ENCODE measurements around the gene INPP5F.

INPP5F gene

GRCh38 chr10:119817991-119818888, 92.4 kb downstream of the INPP5F start:
- no peak overlapping the region for H2AFZ ChIP-seq (ENCODE audit: low read length)
- no CpG with 5 or more reads among the region's 84 CpGs for WGBS, 2 donors (ENCODE audit: extremely low coverage in 2 of 2, insufficient read length in 2 of 2, insufficient replicate concordance in 1 of 2)
- DNase-seq (ENCODE audit: low spot score) = peak; percentile 92

GRCh38 chr10:119818889-119819270, 93.0 kb downstream of the INPP5F start:
- H2BK12ac ChIP-seq (ENCODE audit: low read length) = no peak overlapping the region
- no peak overlapping the region for H3K14ac ChIP-seq (ENCODE audit: low read length)
- peak overlapping the region; percentile 56 for H2BK120ac ChIP-seq (ENCODE audit: low read depth, low read length)
- peaks cover 5 to 7% of the 10 kb centered on the region in 2 donors for H3K4me1 ChIP-seq (ENCODE audit: control insufficient read depth in 2 of 2, insufficient read depth in 1 of 2, low read depth in 1 of 2, low read length in 2 of 2)
- DNase-seq (ENCODE audit: low spot score) = peak; percentile 62
- peaks cover 2 to 12% of the 10 kb centered on the region in 2 donors for H3K9me3 ChIP-seq (replicated peaks in 1 of 2; ENCODE audit: control insufficient read depth in 2 of 2, insufficient read depth in 1 of 2, low read depth in 1 of 2, low read length in 2 of 2)
- no CpG with 5 or more reads among the region's 10 CpGs for WGBS, 2 donors (ENCODE audit: extremely low coverage in 2 of 2, insufficient read length in 2 of 2, insufficient replicate concordance in 1 of 2)
- H3K23ac ChIP-seq (ENCODE audit: low read depth, low read length, poor library complexity) = peak overlapping the region; percentile 97
- no peak overlapping the region for H2BK5ac ChIP-seq (ENCODE audit: low read length)
- H3K18ac ChIP-seq (ENCODE audit: low read length) = peak overlapping the region; percentile 98
- H2AFZ ChIP-seq (ENCODE audit: low read length) = no peak overlapping the region
- H3K27ac ChIP-seq (replicated peaks; ENCODE audit: low read length) = peak overlapping the region; percentile 91
- peak overlapping the region; percentile 91 for H3K9ac ChIP-seq (ENCODE audit: low read depth, low read length, poor library complexity)
- peaks cover 4 to 68% of the 10 kb centered on the region in 2 donors for H3K36me3 ChIP-seq (replicated peaks in 1 of 2; ENCODE audit: control insufficient read depth in 2 of 2, insufficient read depth in 2 of 2, low read length in 2 of 2)
- peak overlapping the region in 1 of 2 donors; percentile 81 for H3K4me3 ChIP-seq (ENCODE audit: low read length in 2 of 2)
- H4K91ac ChIP-seq (ENCODE audit: low read depth, low read length, poor library complexity) = no peak overlapping the region
- no peaks in the 10 kb centered on the region for H3K79me1 ChIP-seq (ENCODE audit: low read depth, low read length)
- no peaks in the 10 kb centered on the region for H3K27me3 ChIP-seq (ENCODE audit: control insufficient read depth in 3 of 3, insufficient read depth in 3 of 3, low read depth in 1 of 3, low read length in 3 of 3)
- no peak overlapping the region for H2AK5ac ChIP-seq (ENCODE audit: low read depth, low read length)
- peak overlapping the region; percentile 52 for H3K4me2 ChIP-seq (ENCODE audit: insufficient read depth, low read length, poor library complexity, severe bottlenecking)
- H3K4ac ChIP-seq (ENCODE audit: low read length) = no peak overlapping the region
- peak overlapping the region; percentile 90 for H2BK15ac ChIP-seq (ENCODE audit: low read length)
- H4K8ac ChIP-seq (ENCODE audit: low read depth, low read length) = peak overlapping the region; percentile 99

More at GRCh38 chr10:119817991-119818888, 92.4 kb downstream of the INPP5F start:
- no peaks in the 10 kb centered on the region for H3K27me3 ChIP-seq (ENCODE audit: control insufficient read depth in 3 of 3, insufficient read depth in 3 of 3, low read depth in 1 of 3, low read length in 3 of 3)
- peak overlapping the region; percentile 52 for H3K4me2 ChIP-seq (ENCODE audit: insufficient read depth, low read length, poor library complexity, severe bottlenecking)
- peak overlapping the region; percentile 90 for H2BK15ac ChIP-seq (ENCODE audit: low read length)
- peak overlapping the region; percentile 56 for H2BK120ac ChIP-seq (ENCODE audit: low read depth, low read length)
- H4K91ac ChIP-seq (ENCODE audit: low read depth, low read length, poor library complexity) = no peak overlapping the region
- peaks cover 5 to 7% of the 10 kb centered on the region in 2 donors for H3K4me1 ChIP-seq (ENCODE audit: control insufficient read depth in 2 of 2, insufficient read depth in 1 of 2, low read depth in 1 of 2, low read length in 2 of 2)
- H3K18ac ChIP-seq (ENCODE audit: low read length) = peak overlapping the region; percentile 98
- peak overlapping the region; percentile 91 for H3K27ac ChIP-seq (replicated peaks; ENCODE audit: low read length)
- peak overlapping the region; percentile 97 for H3K23ac ChIP-seq (ENCODE audit: low read depth, low read length, poor library complexity)
- peak overlapping the region in 1 of 2 donors; percentile 81 for H3K4me3 ChIP-seq (ENCODE audit: low read length in 2 of 2)
- H3K79me1 ChIP-seq (ENCODE audit: low read depth, low read length) = no peaks in the 10 kb centered on the region
- H2AK5ac ChIP-seq (ENCODE audit: low read depth, low read length) = peak overlapping the region; percentile 6
- H3K9ac ChIP-seq (ENCODE audit: low read depth, low read length, poor library complexity) = peak overlapping the region; percentile 91
- H2BK12ac ChIP-seq (ENCODE audit: low read length) = peak overlapping the region; percentile 98
- no peak overlapping the region for H3K4ac ChIP-seq (ENCODE audit: low read length)
- H3K36me3 ChIP-seq (replicated peaks in 1 of 2; ENCODE audit: control insufficient read depth in 2 of 2, insufficient read depth in 2 of 2, low read length in 2 of 2) = peaks cover 1 to 68% of the 10 kb centered on the region in 2 donors
- H4K8ac ChIP-seq (ENCODE audit: low read depth, low read length) = peak overlapping the region; percentile 99
- no peak overlapping the region for H2BK5ac ChIP-seq (ENCODE audit: low read length)
- peaks cover 2 to 12% of the 10 kb centered on the region in 2 donors for H3K9me3 ChIP-seq (replicated peaks in 1 of 2; ENCODE audit: control insufficient read depth in 2 of 2, insufficient read depth in 1 of 2, low read depth in 1 of 2, low read length in 2 of 2)
- no peak overlapping the region for H3K14ac ChIP-seq (ENCODE audit: low read length)

GRCh38 chr10:119821182-119821581, 95.3 kb downstream of the INPP5F start:
- no peak overlapping the region for H4K91ac ChIP-seq (ENCODE audit: low read depth, low read length, poor library complexity)
- DNase-seq (ENCODE audit: low spot score) = no peak
- WGBS, 2 donors (ENCODE audit: extremely low coverage in 2 of 2, insufficient read length in 2 of 2, insufficient replicate concordance in 1 of 2) = no CpG with 5 or more reads among the region's 4 CpGs

GRCh38 chr10:119824299-119824698, 98.4 kb downstream of the INPP5F start:
- Histone ChIP-seq H3K36me3 (replicated peaks in 1 of 2; ENCODE audit: control insufficient read depth in 2 of 2, insufficient read depth in 2 of 2, low read length in 2 of 2) (peaks cover 11 to 77% of the 10 kb centered on the region in 2 donors), H2AK5ac (ENCODE audit: low read depth, low read length) (no peak overlapping the region), H4K91ac (ENCODE audit: low read depth, low read length, poor library complexity) (no peak overlapping the region), H2BK12ac (ENCODE audit: low read length) (no peak overlapping the region), H3K23ac (ENCODE audit: low read depth, low read length, poor library complexity) (no peak overlapping the region), H3K9me3 (replicated peaks in 1 of 2; ENCODE audit: control insufficient read depth in 2 of 2, insufficient read depth in 1 of 2, low read depth in 1 of 2, low read length in 2 of 2) (no peaks in the 10 kb centered on the region), H3K27ac (replicated peaks; ENCODE audit: low read length) (no peak overlapping the region), H3K18ac (ENCODE audit: low read length) (no peak overlapping the region), H3K4me2 (ENCODE audit: insufficient read depth, low read length, poor library complexity, severe bottlenecking) (no peak overlapping the region), H3K4me3 (ENCODE audit: low read length in 2 of 2) (no peak overlapping the region), H2BK5ac (ENCODE audit: low read length) (no peak overlapping the region), H3K4me1 (ENCODE audit: control insufficient read depth in 2 of 2, insufficient read depth in 1 of 2, low read depth in 1 of 2, low read length in 2 of 2) (peaks cover 0 to 3% of the 10 kb centered on the region in 2 donors), H3K79me1 (ENCODE audit: low read depth, low read length) (no peaks in the 10 kb centered on the region), H2BK120ac (ENCODE audit: low read depth, low read length) (no peak overlapping the region), H2AFZ (ENCODE audit: low read length) (no peak overlapping the region), H4K8ac (ENCODE audit: low read depth, low read length) (no peak overlapping the region), H2BK15ac (ENCODE audit: low read length) (no peak overlapping the region), H3K9ac (ENCODE audit: low read depth, low read length, poor library complexity) (no peak overlapping the region), H3K27me3 (ENCODE audit: control insufficient read depth in 3 of 3, insufficient read depth in 3 of 3, low read depth in 1 of 3, low read length in 3 of 3) (no peaks in the 10 kb centered on the region), H3K14ac (ENCODE audit: low read length) (no peak overlapping the region), H3K4ac (ENCODE audit: low read length) (no peak overlapping the region)
- WGBS, 2 donors (ENCODE audit: extremely low coverage in 2 of 2, insufficient read length in 2 of 2, insufficient replicate concordance in 1 of 2) = no CpG with 5 or more reads among the region's 3 CpGs
- DNase-seq (ENCODE audit: low spot score) = no peak

More at GRCh38 chr10:119821182-119821581, 95.3 kb downstream of the INPP5F start:
- no peak overlapping the region for H2AK5ac ChIP-seq (ENCODE audit: low read depth, low read length)
- no peak overlapping the region for H3K18ac ChIP-seq (ENCODE audit: low read length)
- H2BK120ac ChIP-seq (ENCODE audit: low read depth, low read length) = no peak overlapping the region
- H2BK12ac ChIP-seq (ENCODE audit: low read length) = no peak overlapping the region
- no peak overlapping the region for H3K23ac ChIP-seq (ENCODE audit: low read depth, low read length, poor library complexity)
- H3K4me1 ChIP-seq (ENCODE audit: control insufficient read depth in 2 of 2, insufficient read depth in 1 of 2, low read depth in 1 of 2, low read length in 2 of 2) = peaks cover 5 to 7% of the 10 kb centered on the region in 2 donors
- H2AFZ ChIP-seq (ENCODE audit: low read length) = no peak overlapping the region
- H3K27ac ChIP-seq (replicated peaks; ENCODE audit: low read length) = no peak overlapping the region
- no peak overlapping the region for H3K9ac ChIP-seq (ENCODE audit: low read depth, low read length, poor library complexity)
- H3K4me2 ChIP-seq (ENCODE audit: insufficient read depth, low read length, poor library complexity, severe bottlenecking) = no peak overlapping the region
- H3K14ac ChIP-seq (ENCODE audit: low read length) = no peak overlapping the region
- no peaks in the 10 kb centered on the region for H3K27me3 ChIP-seq (ENCODE audit: control insufficient read depth in 3 of 3, insufficient read depth in 3 of 3, low read depth in 1 of 3, low read length in 3 of 3)
- H2BK15ac ChIP-seq (ENCODE audit: low read length) = no peak overlapping the region
- no peak overlapping the region for H2BK5ac ChIP-seq (ENCODE audit: low read length)
- H3K9me3 ChIP-seq (replicated peaks in 1 of 2; ENCODE audit: control insufficient read depth in 2 of 2, insufficient read depth in 1 of 2, low read depth in 1 of 2, low read length in 2 of 2) = peaks cover 2 to 12% of the 10 kb centered on the region in 2 donors
- H3K4ac ChIP-seq (ENCODE audit: low read length) = no peak overlapping the region
- H3K79me1 ChIP-seq (ENCODE audit: low read depth, low read length) = no peaks in the 10 kb centered on the region
- no peak overlapping the region for H4K8ac ChIP-seq (ENCODE audit: low read depth, low read length)
- H3K4me3 ChIP-seq (ENCODE audit: low read length in 2 of 2) = no peak overlapping the region
- peaks cover 6 to 74% of the 10 kb centered on the region in 2 donors for H3K36me3 ChIP-seq (replicated peaks in 1 of 2; ENCODE audit: control insufficient read depth in 2 of 2, insufficient read depth in 2 of 2, low read length in 2 of 2)
